BJ (cell line): ENCODE data around the gene AASDH. TPM values are rescaled to one million over a fixed set of nuclear protein-coding genes. Genes with fewer than 3 reads are reported as not detected.

ENCODE experiments used
- CTCF ChIA-PET: fragments of 350-600 bp; formaldehyde crosslinking; extraction: SDS; loops from one replicate; lab custom pipeline; 2021; ENCODE audit warnings: antibody characterized with exemption, inconsistent platforms; lab: Yijun Ruan, JAX
- POLR2A ChIA-PET: fragments of 300-600 bp; sonication (Branson Sonifier 250); formaldehyde crosslinking; extraction: SDS; loops from one replicate; lab custom pipeline; 2021; ENCODE audit warnings: antibody characterized with exemption; lab: Charles Lee
- DNase-seq: peaks from one replicate; pipeline ENCODE4 v3.0.0-alpha.2; 2011; ENCODE audit warnings: low read depth
- H3K27me3 ChIP-seq: 2 replicates; pipeline ENCODE4 v1.6.0; 2011; ENCODE audit warnings: low read length; ENCODE audit not compliant: control insufficient read depth, insufficient read depth
- H3K36me3 ChIP-seq: 2 replicates; pipeline ENCODE4 v1.5.1; 2011; ENCODE audit warnings: low read length; ENCODE audit not compliant: control insufficient read depth, insufficient read depth
- H3K4me3 ChIP-seq: 2 replicates; pipeline ENCODE4 v1.5.1; 2011; ENCODE audit warnings: low read depth, mild to moderate bottlenecking, control low read depth, low read length
- CTCF ChIP-seq: IDR thresholded peaks from 2 replicates; pipeline ENCODE4 v1.5.1; 2011; ENCODE audit warnings: low read depth, mild to moderate bottlenecking, control low read depth, inconsistent platforms, low read length, moderate library complexity; ENCODE audit not compliant: insufficient read depth
- polyA plus RNA-seq: library from polyadenylated mRNA; depleted of rRNA; stranded (reverse); fragments of >200 nt; gene quantifications from 2 replicates; pipeline ENCODE4 v1.2.3, GENCODE V29; 2011

AASDH gene
- polyA plus RNA-seq, 1 experiment = 3.4 TPM

DNA sequence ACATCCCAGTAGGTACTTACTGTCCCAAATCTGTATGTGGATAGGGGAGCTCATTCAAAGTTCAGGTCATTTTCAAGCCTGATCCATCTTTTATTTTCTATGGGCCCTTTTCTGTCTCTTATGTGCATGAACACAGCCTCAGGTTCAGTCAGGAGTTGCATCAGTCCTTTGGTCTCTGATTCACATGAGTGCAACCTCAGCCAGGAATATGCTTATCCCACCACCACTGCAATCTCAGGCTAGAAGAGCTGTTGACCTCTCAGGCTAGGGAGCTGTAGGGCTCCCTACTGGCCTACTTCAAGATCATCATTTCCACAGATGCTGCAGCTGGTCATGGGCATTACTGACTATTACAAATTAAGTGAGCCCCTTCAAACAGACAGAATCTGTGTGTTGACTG is 27.2 kb downstream of the AASDH start:
- no peaks in the 10 kb centered on the region for H3K36me3 ChIP-seq
- CTCF ChIA-PET = no interaction called here
- TF ChIP-seq CTCF = no peak
- no peak overlapping the region for H3K4me3 ChIP-seq
- no peak for DNase-seq
- POLR2A ChIA-PET = no interaction called here
- H3K27me3 ChIP-seq = no peaks in the 10 kb centered on the region

DNA sequence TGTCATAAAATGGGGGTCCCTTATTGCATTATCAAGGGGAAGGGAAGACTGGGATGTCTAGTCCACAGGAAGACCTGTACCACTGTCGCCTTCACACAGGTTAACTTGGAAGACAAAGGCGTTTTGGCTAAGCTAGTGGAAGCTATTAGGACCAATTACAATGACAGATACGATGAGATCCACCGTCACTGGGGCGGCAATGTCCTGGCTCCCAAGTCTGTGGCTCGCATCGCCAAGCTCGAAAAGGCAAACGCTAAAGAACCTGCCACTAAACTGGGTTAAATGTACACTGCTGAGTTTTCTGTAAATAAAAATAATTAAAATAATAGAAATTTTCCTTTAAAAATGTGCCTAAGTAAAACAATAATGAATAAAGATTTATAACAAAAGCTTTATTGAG is 30.6 kb downstream of the AASDH start:
- no peaks in the 10 kb centered on the region for H3K36me3 ChIP-seq
- ChIA-PET CTCF (interaction anchor here (0.6 to 0.7 kb wide), 2 partner anchors 12 to 29 kb away, joined by 3 read pairs; no protein-coding TSS in a partner anchor), POLR2A (no interaction called here)
- no peaks in the 10 kb centered on the region for H3K27me3 ChIP-seq
- H3K4me3 ChIP-seq = no peak overlapping the region
- no peak for TF ChIP-seq CTCF
- DNase-seq = no peak

DNA sequence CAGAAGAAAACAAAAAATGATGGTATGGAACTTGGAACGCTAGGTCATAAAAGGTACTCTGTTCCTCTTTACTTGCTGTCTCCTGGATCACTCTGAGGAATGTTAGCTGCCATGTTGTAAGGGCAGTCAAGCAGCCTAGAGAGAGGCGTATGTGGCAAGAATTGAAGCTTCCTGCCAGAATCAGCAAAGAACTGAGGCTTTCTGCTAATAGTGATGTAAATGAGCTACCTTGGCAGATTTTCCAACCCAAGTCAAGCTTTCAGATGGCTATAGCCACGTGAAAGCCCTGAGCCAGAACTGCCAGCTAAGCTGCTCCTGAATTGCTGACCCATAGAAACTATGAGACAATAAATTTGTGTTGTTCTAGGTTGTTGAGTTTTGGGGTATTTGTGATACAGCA is 38.7 kb downstream of the AASDH start:
- no peak for DNase-seq
- ChIA-PET POLR2A (no interaction called here), CTCF (no interaction called here)
- no peak overlapping the region for H3K4me3 ChIP-seq
- TF ChIP-seq CTCF = no peak
- 0 out of 2 replicates have a peak, but pooled peaks cover 2% of the 10 kb centered on the region for H3K36me3 ChIP-seq
- H3K27me3 ChIP-seq = no peaks in the 10 kb centered on the region

DNA sequence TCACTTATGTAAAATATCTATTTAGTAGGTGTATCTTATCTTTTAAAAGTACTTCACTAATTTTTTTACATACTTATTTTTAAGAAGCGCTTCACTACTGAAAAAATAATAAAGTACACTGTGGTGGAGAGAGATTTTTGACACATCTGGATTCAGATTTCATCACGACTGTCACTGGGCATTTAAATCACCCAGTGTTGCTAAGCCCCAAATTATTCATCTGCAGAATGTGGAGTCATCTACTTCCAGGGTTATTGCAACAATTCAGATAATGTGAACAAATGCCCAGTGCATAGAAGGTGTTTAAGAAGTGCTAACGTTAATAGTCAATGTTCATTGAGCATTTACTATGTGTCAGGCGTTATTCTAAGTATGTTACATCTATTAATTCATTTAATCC is 41.8 kb downstream of the AASDH start:
- no peak overlapping the region for H3K4me3 ChIP-seq
- ChIA-PET CTCF (no interaction called here), POLR2A (no interaction called here)
- DNase-seq = no peak
- 0 out of 2 replicates have a peak, but pooled peaks cover 2% of the 10 kb centered on the region for H3K36me3 ChIP-seq
- no peaks in the 10 kb centered on the region for H3K27me3 ChIP-seq
- TF ChIP-seq CTCF = no peak

- DNase-seq = no peak
- ChIA-PET POLR2A (no interaction called here), CTCF (no interaction called here)
- Histone ChIP-seq H3K4me3 (no peak overlapping the region), H3K27me3 (no peaks in the 10 kb centered on the region), H3K36me3 (no peaks in the 10 kb centered on the region)
- TF ChIP-seq CTCF = no peak
Measured at GRCh38 chr4:56342746-56343145, 44.5 kb downstream of the AASDH start.
